ENCODE measurements around the gene EIF2S3.
"Not testable (repeated sequence)": the region's sequence is repeated elsewhere in the genome, so short reads cannot be mapped to it uniquely, and the experiment has no call there.

- not testable (repeated sequence) for TF ChIP-seq TEAD4 (IDR thresholded peaks at IDR 0.05; ENCODE audit: borderline replicate concordance, insufficient read depth); CTCF (IDR thresholded peaks at IDR 0.05); MAX (IDR thresholded peaks at IDR 0.05; ENCODE audit: low read depth); ELF1 (IDR thresholded peaks at IDR 0.05); MXI1 (IDR thresholded peaks at IDR 0.05; ENCODE audit: low read depth, low read length); SIN3A (IDR thresholded peaks at IDR 0.05; ENCODE audit: borderline replicate concordance, low read depth, low read length); TAF1 (IDR thresholded peaks at IDR 0.05; ENCODE audit: borderline replicate concordance, low read depth, low read length); EP300 (IDR thresholded peaks at IDR 0.05; ENCODE audit: borderline replicate concordance in 1 of 2, low read depth in 1 of 2, low read length in 1 of 2)
These were observed 25.5 kb downstream of the EIF2S3 start for GRCh38 chrX:24080245-24080644.
